Thoracic aorta (tissue), 2 donors: Measurements from ENCODE around the gene RAB11B. TPM values are rescaled to one million over a fixed set of nuclear protein-coding genes. Genes with fewer than 3 reads are reported as not detected.
"Not testable (repeated sequence)": the region's sequence is repeated elsewhere in the genome, so short reads cannot be mapped to it uniquely, and the experiment has no call there.

Experiments used
- ATAC-seq: fragments of 150-250 bp; one replicate; pipeline ENCODE4 v1.8.0; 2017; ENCODE audit warnings: low read depth; ENCODE audit not compliant: insufficient number of reproducible peaks, low FRiP score
- DNase-seq: peaks from one replicate; pipeline ENCODE4 v3.0.0-alpha.2; 2020; ENCODE audit warnings: low spot score
- H3K27ac ChIP-seq, 2 donors: fragments of 200-600 bp; sonication (generic); 1 replicate in 1 of 2; 2 replicates in 1 of 2; pipeline ENCODE4 v1.5.1; 2016; ENCODE audit warnings: mild to moderate bottlenecking in 2 of 2, moderate library complexity in 2 of 2
- H3K27me3 ChIP-seq: fragments of 200-600 bp; sonication (generic); replicated peaks from 2 replicates; pipeline ENCODE4 v1.6.0; 2016; ENCODE audit warnings: mild to moderate bottlenecking; ENCODE audit not compliant: insufficient read depth
- H3K36me3 ChIP-seq: fragments of 200-600 bp; sonication (generic); one replicate; pipeline ENCODE4 v1.5.1; 2016
- H3K4me1 ChIP-seq, 2 donors: fragments of 200-600 bp; sonication (generic); 1 replicate in 1 of 2; 2 replicates in 1 of 2; pipeline versions ENCODE4 v1.5.1 to v1.6.0; 2016; ENCODE audit warnings: low read depth in 2 of 2, mild to moderate bottlenecking in 1 of 2; ENCODE audit not compliant: control insufficient read depth in 1 of 2
- H3K4me3 ChIP-seq: fragments of 200-600 bp; sonication (generic); 2 replicates; pipeline ENCODE4 v1.5.1; 2016; ENCODE audit warnings: mild to moderate bottlenecking
- H3K9me3 ChIP-seq: fragments of 200-600 bp; sonication (generic); 2 replicates; pipeline ENCODE4 v1.5.1; 2016
- total RNA-seq, 2 donors: library from RNA; depleted of rRNA; stranded (reverse); fragments of >200 nt; gene quantifications; one replicate each; pipeline versions ENCODE4 v1.1.0 to v1.2.3, GENCODE V29; 2016
- TF ChIP-seq, protein P1 (sequence below): fragments of 200-600 bp; sonication (generic); IDR thresholded peaks from one replicate; pipeline ENCODE4 v1.5.1; 2019; ENCODE audit warnings: antibody characterized with exemption

RAB11B gene
- total RNA-seq, 2 donors from 2014 or later, result 53.4 to 69.3 TPM

DNA sequence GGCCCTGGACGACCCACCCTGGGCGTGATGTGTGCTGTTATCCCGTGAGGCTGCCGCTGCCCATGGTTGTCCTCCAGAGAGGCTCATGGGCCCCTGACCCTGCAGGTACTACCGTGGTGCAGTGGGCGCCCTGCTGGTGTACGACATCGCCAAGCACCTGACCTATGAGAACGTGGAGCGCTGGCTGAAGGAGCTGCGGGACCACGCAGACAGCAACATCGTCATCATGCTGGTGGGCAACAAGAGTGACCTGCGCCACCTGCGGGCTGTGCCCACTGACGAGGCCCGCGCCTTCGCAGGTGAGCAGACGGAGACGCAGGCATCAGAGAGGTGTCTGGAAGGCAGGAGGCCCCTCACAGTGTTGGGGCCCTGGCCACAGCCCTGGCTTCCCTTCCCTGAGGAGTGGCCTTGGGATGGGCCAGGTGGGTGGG lies 11.8 kb downstream of the RAB11B start:
- peaks cover 0 to 9% of the 10 kb centered on the region in 2 donors for H3K4me1 ChIP-seq
- no peaks in the 10 kb centered on the region for H3K9me3 ChIP-seq
- H3K4me3 ChIP-seq, result no peak overlapping the region
- TF ChIP-seq, protein P1, sequence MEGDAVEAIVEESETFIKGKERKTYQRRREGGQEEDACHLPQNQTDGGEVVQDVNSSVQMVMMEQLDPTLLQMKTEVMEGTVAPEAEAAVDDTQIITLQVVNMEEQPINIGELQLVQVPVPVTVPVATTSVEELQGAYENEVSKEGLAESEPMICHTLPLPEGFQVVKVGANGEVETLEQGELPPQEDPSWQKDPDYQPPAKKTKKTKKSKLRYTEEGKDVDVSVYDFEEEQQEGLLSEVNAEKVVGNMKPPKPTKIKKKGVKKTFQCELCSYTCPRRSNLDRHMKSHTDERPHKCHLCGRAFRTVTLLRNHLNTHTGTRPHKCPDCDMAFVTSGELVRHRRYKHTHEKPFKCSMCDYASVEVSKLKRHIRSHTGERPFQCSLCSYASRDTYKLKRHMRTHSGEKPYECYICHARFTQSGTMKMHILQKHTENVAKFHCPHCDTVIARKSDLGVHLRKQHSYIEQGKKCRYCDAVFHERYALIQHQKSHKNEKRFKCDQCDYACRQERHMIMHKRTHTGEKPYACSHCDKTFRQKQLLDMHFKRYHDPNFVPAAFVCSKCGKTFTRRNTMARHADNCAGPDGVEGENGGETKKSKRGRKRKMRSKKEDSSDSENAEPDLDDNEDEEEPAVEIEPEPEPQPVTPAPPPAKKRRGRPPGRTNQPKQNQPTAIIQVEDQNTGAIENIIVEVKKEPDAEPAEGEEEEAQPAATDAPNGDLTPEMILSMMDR, result no peak
- H3K27me3 ChIP-seq, result no peaks in the 10 kb centered on the region
- DNase-seq (no peak), ATAC-seq (no peak)
- H3K27ac ChIP-seq, result no peak overlapping the region
- H3K36me3 ChIP-seq, result peaks cover 44% of the 10 kb centered on the region

DNA sequence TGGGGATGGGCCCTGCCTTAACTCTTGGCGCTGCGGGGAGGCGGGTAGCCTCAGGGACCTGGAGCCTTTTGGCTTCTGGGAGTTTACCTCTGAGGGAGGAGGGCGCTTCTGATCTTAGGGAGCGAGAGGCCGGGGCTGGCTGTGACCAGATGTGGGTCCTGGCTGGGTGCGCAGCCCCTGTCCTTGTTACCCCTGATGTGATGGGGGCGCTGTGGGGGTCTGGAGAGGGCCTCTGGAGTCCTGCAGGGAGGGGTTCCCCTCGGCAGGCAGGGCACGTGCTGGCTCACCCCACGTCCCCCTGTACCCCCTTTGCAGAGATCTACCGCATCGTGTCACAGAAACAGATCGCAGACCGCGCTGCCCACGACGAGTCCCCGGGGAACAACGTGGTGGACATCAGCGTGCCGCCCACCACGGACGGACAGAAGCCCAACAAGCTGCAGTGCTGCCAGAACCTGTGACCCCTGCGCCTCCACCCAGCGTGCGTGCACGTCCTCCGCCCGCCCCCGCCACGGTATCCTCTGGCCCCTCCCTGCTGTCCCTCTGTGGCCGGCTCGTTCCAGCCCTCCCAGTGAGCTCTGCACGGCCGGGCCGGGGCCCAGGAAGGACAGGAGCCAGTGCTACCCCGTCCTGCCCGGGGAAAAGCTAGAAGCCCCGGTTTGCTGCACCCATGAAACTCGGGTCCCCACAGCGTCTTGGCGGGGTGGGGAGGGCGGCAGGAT lies 13.1 kb downstream of the RAB11B start:
- Histone ChIP-seq H3K36me3 (peaks cover 44% of the 10 kb centered on the region), H3K27me3 (no peaks in the 10 kb centered on the region), H3K4me3 (no peak overlapping the region), H3K27ac (no peak overlapping the region), H3K9me3 (no peaks in the 10 kb centered on the region), H3K4me1 (no peaks in the 10 kb centered on the region)
- ATAC-seq (no peak), DNase-seq (no peak)
- TF ChIP-seq, protein P1, result no peak

GRCh38 chr19:8403820-8404109 lies 13.6 kb downstream of the RAB11B start:
- ATAC-seq, result no peak
- Histone ChIP-seq H3K36me3 (peaks cover 44% of the 10 kb centered on the region), H3K4me1 (no peaks in the 10 kb centered on the region), H3K4me3 (no peak overlapping the region), H3K9me3 (no peaks in the 10 kb centered on the region), H3K27me3 (no peaks in the 10 kb centered on the region), H3K27ac (no peak overlapping the region)
- no peak for DNase-seq
- TF ChIP-seq, protein P1, result no peak

DNA sequence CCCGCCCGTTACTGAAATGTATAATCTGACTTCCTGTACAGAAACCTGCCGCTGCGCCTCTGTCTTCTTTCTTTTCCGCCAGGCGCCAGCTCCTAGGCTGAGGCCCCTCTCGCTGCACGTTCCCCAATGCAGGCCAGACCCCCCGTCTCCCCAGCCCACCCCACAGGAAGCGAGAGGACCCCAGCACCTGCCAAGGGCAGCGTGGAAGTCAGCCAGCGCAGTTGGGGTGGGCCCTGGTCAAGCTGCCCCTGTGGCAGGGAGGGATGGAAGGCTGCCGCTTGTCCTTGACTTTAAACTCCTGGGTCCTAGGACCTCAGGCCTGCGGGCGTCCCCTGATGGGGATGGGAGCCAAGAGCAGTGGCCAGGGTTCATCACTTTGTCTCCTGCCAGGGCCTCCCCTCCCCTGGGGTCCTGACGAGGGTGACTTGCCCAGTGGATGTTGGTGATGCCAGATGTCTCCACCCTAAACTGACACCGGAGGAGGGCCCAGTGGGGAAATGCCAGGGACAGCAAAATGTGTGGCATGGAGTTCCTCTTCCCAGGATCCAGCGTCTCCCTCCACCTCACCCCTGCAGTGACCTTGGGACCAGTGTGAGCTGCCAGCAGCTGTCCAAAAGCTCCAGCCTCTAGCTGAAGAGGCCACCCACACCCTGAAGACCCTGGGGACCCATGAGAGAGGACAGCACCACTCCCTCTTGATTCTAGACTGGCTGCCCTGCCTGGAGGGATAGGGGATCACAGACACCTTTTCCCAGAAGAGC lies 14.4 kb downstream of the RAB11B start:
- H3K4me3 ChIP-seq, result no peak overlapping the region
- H3K27me3 ChIP-seq, result no peaks in the 10 kb centered on the region
- no peaks in the 10 kb centered on the region for H3K4me1 ChIP-seq
- peaks cover 44% of the 10 kb centered on the region for H3K36me3 ChIP-seq
- TF ChIP-seq, protein P1, result no peak
- no peaks in the 10 kb centered on the region for H3K9me3 ChIP-seq
- ATAC-seq (no peak), DNase-seq (no peak)
- no peak overlapping the region for H3K27ac ChIP-seq

DNA sequence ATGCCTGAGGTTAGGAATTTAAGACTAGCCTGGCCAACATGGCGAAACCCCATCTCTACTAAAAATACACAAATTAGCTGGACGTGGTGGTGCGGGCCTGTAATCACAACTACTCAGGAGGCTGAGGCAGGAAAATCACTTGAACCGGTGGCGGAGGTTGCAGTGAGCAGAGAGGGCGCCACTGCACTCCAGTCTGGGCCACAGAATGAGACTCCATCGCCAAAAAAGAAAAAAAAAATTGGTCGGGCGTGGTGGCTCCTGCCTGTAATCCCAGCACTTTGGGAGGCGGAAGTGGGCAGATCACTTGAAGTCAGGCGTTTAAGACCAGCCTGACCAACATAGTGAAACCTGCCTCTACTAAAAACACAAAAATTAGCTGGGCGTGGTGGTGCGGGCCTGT lies 20.6 kb downstream of the RAB11B start:
- not testable (repeated sequence) for ATAC-seq, DNase-seq, H3K27ac ChIP-seq, H3K4me3 ChIP-seq, H3K36me3 ChIP-seq, H3K27me3 ChIP-seq, H3K9me3 ChIP-seq
- peaks cover 0 to 10% of the 10 kb centered on the region in 2 donors for H3K4me1 ChIP-seq
